ENCODE measurements around the gene B4GALNT1.

Gene B4GALNT1

DNA sequence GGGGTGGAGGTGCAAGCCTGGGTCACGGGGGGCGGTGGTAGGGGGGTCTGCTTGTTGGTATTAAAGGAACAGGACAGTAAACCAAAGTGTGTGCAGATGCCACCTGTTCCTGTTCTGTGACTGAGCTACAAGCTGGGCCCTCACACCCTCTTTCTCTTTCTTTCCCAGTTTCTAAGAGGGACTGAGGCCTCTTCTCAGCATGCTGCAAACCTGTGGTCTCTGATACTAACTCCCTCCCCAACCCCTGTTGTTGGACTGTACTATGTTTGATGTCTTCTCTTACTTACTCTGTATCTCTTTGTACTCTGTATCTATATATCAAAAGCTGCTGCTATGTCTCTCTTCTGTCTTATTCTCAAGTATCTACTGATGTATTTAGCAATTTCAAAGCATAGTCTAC lies 49.0 kb downstream of the B4GALNT1 start:
- no peak for DNase-seq

DNA sequence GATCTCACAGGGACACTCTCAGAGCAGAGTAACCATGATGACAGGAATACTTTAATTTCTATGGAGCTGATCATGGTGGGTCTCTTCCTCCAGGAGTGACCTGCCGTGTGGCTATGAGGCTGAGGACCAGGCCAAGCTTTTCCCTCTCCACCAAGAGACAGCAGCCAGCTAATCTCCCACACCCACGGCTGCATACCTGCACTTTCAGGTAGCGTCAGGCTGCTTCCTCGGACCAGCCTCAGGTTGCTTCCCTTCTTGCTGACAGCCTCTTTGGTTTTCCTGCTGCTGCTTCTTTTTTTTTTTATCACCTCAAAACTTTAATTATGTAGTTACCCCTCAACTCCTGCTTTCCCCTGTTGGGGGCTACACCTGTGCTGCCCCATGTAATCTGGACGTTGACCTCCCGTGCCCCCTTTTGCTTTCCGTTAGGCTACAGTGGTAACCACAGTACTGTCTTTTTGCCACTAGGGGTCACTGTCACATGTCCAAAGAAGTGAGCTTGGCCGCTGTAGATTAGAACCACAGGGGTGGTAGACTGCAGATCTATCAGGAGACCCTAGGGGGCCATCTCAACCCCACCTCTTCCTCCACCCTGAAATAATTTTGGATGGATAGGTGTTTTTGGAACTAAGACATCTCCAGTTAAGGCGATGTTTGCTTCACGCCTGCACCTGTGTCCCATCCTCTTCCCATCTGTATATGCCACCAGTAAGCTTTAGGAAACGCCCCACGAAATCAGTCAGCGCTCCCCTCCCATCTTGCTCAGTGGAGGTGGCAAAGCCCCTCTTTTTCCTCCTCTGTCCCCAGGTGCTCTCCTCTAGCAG lies 49.8 kb downstream of the B4GALNT1 start:
- peak; percentile 77 for DNase-seq

DNA sequence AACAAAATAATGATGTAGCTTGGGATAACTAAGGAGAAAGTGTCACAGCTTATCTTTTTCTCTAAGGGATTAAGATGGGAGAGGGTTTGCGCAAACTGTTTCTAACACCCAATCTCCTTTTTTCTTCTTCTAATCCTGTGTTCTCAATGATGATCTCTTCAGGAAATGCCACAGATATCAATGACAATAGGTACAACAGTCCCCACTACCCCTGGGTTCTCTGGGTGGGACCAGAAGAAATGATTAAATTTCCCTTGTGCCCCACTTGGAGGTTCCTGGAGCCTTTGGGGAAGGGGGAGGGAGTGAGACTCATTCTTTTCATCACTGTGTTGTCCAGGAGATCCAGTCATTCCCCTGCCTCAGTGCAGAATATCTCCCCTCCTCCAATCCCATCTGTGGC lies 50.6 kb downstream of the B4GALNT1 start:
- DNase-seq, result no peak

DNA sequence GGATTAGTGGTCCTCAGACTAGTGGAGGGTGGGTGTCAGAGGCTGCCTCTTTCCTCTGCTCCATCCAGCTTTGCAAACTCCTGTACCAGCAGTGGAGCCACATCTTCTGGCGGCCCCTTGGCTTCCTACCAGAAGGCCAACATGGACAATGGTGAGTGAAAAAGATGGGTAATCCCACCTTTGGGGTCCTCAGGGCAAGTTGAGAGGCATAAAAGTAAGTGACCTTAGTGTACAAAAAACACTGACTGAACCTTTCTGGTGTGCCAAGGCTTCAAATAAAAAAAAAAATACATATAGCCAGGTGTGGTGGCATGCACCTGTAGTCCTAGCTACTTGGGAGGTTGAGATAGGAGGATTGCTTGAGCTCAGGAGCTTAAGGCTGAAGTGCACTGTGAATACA lies 51.2 kb downstream of the B4GALNT1 start:
- DNase-seq, result no peak

DNA sequence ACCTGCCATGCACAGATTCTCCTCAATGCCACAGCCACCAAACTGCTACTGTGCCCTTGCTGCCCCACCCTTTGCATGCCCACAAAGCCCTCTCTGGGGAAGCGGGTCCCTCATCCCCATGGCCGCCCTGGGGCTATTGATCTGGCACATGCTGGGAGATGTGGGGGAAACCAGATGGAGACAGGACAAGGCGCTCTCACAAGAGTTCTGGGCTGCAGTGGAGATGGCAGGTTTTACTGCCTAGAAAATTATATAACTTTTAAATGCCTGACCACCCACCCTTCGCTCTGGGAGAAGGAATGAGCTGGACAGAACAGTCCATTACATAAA lies 52.6 kb downstream of the B4GALNT1 start:
- DNase-seq, result no peak

DNA sequence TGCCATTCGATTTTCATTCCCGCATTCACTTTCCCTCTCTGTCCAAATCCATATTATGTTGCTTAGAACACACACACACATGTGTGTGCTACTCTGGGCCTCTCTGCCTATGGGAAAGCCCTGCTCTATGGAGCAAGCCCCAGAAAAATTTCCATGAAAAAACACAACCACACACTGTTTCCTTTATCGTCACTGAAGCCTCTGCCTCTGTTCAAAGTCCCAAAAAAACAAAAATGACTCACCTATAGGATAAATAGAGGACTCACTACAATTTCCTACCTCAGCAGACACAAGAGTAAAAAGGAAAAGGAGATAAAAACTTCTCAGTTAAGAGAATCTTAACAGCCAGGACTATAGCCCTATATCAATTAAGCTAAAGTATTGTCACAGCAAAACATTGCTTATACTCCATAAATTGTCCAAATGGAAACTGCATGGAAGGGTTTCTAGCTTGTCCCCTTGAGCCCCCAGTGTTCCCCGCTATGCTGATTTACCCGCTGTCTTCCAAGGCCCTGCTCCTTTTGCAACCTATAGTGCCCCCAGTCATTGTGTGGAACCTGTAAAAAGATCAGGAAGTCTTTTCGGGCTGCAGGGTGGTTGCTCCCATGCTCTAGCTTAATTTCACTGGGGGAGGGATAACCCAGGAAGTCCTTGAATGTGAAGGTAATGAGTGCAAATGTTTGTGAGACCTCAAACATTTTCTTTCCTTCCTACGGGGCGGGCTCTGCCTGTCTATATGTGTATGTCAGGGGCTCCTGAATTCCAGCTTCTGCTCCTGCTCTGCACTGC lies 53.1 kb downstream of the B4GALNT1 start:
- DNase-seq, result no peak

DNA sequence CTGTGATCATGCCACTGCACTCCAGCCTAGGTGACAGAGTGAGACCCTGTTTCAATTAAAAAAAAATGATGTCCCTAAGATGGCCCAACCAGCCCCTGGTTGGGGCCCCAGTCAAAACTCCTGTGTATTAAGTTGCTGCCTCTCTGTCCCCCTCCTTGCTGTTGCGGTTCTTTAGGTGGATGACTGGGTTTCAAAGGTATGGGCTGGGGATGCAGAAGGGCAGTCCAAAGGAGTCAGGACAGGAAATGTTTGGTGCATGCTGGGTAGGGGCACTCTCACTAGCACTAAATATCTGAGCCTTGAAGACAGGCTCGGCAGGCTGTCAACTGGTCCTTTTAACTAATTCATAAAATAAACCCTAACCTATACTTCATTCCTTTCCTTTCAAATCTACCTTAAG lies 54.0 kb downstream of the B4GALNT1 start:
- peak; percentile 20 for DNase-seq

DNA sequence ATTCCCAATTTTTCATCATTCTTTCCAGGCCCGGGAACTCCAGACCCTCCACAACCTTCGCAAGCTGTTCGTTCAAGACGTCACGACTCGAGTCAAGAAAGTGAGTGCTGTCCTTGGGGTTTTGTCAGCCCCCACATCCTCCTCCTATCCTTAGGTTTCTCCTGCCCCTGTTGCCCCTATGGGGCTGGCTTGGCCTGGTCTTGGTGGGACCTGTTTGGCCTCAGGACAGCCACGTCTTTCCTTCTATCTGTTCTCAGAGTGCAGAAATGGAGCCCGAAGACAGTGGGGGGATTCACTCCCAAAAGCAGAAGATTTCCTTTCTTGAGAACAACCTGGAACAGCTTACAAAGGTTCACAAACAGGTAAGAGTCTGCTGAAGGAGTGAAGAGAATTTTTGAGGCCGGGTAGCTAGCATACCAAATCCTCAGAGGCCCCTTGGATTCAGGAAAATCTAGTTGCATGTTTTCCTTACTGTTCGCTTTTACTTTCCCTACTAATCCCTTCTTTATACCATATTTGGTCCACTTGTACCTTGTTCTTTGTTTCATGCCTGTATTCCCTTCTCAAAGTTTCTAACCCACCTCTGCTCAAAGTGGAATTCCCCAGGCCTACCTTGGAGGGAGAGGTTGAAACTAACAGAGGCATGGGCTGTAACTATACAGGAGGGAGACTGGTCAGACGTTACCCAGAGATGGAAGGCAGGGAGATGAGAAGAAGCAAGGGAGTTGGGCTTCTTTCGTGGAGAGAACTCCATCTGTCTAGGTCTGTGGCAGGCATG lies 54.8 kb downstream of the B4GALNT1 start:
- no peak for DNase-seq

DNA sequence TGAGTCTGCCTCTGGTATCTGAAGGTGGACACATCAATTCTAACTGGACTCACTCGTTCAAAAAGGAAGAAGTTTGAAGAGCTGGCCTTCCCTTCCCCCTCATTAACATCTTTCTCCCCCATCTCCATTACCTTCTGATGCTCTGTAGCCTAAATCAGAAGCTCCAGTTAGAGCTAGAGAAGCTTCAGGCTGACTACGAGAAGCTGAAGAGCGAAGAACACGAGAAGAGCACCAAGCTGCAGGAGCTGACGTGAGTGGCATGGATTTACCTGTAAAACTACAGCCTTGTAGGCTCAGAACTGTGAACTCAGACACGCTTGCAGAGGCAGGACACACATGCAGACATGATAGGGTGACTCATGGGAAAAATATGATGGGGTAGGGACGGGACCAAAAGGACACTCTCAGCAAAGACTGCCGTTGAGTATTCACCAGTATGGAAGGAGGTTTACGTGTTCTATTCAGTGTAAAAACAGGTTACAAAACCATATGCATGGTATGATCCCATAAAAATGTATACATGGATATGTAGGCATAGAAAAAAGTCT lies 56.3 kb downstream of the B4GALNT1 start:
- DNase-seq, result peak; percentile 32

All from fibroblast of skin of back (primary cell).